Measurements from ENCODE around the gene DIPK2A. TPM values are rescaled to one million over a fixed set of nuclear protein-coding genes. Genes with fewer than 3 reads are reported as not detected.

DIPK2A gene
- total RNA-seq, 6 donors from 2014 or later: 15.7 to 73.6 (median 28.0) TPM

- no peaks in the 10 kb centered on the region for H3K9me3 ChIP-seq
- DNase-seq: no peak
- H3K4me1 ChIP-seq: no peaks in the 10 kb centered on the region
- WGBS, 2 donors: 43 to 46% methylated on average over 3 of the region's 3 CpGs
- H3K4me3 ChIP-seq: no peak overlapping the region
- TF ChIP-seq POLR2AphosphoS5 (IDR thresholded peaks at IDR 0.05) (no peak), POLR2A (IDR thresholded peaks at IDR 0.05) (no peak), EP300 (IDR thresholded peaks at IDR 0.05) (no peak)
- TF ChIP-seq, protein P1, sequence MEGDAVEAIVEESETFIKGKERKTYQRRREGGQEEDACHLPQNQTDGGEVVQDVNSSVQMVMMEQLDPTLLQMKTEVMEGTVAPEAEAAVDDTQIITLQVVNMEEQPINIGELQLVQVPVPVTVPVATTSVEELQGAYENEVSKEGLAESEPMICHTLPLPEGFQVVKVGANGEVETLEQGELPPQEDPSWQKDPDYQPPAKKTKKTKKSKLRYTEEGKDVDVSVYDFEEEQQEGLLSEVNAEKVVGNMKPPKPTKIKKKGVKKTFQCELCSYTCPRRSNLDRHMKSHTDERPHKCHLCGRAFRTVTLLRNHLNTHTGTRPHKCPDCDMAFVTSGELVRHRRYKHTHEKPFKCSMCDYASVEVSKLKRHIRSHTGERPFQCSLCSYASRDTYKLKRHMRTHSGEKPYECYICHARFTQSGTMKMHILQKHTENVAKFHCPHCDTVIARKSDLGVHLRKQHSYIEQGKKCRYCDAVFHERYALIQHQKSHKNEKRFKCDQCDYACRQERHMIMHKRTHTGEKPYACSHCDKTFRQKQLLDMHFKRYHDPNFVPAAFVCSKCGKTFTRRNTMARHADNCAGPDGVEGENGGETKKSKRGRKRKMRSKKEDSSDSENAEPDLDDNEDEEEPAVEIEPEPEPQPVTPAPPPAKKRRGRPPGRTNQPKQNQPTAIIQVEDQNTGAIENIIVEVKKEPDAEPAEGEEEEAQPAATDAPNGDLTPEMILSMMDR (IDR thresholded peaks at IDR 0.05): no peak
- no peaks in the 10 kb centered on the region for H3K36me3 ChIP-seq
- no peaks in the 10 kb centered on the region for H3K27me3 ChIP-seq
- no peak for ATAC-seq (ENCODE audit: low FRiP score in 2 of 2)
- no peak overlapping the region for H3K27ac ChIP-seq
Observed at GRCh38 chr3:143934791-143935190, 36.8 kb upstream of the DIPK2A start.

GRCh38 chr3:143935678-143936077, 35.9 kb upstream of the DIPK2A start:
- Histone ChIP-seq H3K9me3 (no peaks in the 10 kb centered on the region), H3K27ac (no peak overlapping the region)

DNA sequence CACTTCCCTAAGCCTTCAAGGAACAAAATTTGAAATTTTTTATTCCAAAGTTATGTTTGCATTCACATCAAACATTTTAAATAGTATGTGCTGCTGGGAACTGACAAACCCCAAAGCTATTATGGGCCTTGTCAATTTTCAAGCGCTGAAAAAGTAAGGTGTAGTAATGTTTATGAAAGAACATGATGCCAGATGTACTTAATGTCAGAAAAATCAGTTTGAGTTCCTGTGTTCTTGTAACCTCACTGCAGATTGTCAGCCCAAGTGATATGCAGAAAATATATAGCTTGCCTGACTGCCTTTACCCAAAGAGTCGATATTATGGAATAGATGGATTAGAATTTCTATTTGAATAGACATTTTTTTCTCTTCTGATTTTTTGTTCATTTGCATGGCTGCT, 20.8 kb upstream of the DIPK2A start:
- TF ChIP-seq EP300 (IDR thresholded peaks at IDR 0.05) (no peak), POLR2A (IDR thresholded peaks at IDR 0.05) (no peak), POLR2AphosphoS5 (IDR thresholded peaks at IDR 0.05) (no peak)
- TF ChIP-seq, protein P1 (IDR thresholded peaks at IDR 0.05): no peak
- no peaks in the 10 kb centered on the region for H3K36me3 ChIP-seq
- no peaks in the 10 kb centered on the region for H3K9me3 ChIP-seq
- no peak overlapping the region for H3K27ac ChIP-seq
- H3K4me3 ChIP-seq: no peak overlapping the region
- DNase-seq (no peak), ATAC-seq (ENCODE audit: low FRiP score in 2 of 2) (no peak)
- WGBS, 2 donors: 81 to 95% methylated on average over 2 of the region's 2 CpGs
- H3K27me3 ChIP-seq: no peaks in the 10 kb centered on the region
- peaks cover 0 to 3% (median 0%) of the 10 kb centered on the region in 4 donors for H3K4me1 ChIP-seq

More at GRCh38 chr3:143935678-143936077, 35.9 kb upstream of the DIPK2A start:
- Histone ChIP-seq H3K36me3 (no peaks in the 10 kb centered on the region), H3K4me1 (no peaks in the 10 kb centered on the region), H3K27me3 (no peaks in the 10 kb centered on the region), H3K4me3 (no peak overlapping the region)
- 73 to 74% methylated on average over 1 of the region's 1 CpG for WGBS, 2 donors
- TF ChIP-seq EP300 (IDR thresholded peaks at IDR 0.05) (no peak), POLR2A (IDR thresholded peaks at IDR 0.05) (no peak), POLR2AphosphoS5 (IDR thresholded peaks at IDR 0.05) (no peak)
- TF ChIP-seq, protein P1 (IDR thresholded peaks at IDR 0.05): no peak
- ATAC-seq (ENCODE audit: low FRiP score in 2 of 2): no peak
- no peak for DNase-seq

- WGBS, 2 donors: 91 to 97% methylated on average over 1 of the region's 1 CpG
- DNase-seq (no peak), ATAC-seq (ENCODE audit: low FRiP score in 2 of 2) (peak; percentile 46 to 62)
- no peak overlapping the region for H3K27ac ChIP-seq
- peaks cover 0 to 3% (median 0%) of the 10 kb centered on the region in 4 donors for H3K4me1 ChIP-seq
- no peaks in the 10 kb centered on the region for H3K36me3 ChIP-seq
- no peak overlapping the region for H3K4me3 ChIP-seq
- H3K27me3 ChIP-seq: no peaks in the 10 kb centered on the region
- no peak for TF ChIP-seq EP300 (IDR thresholded peaks at IDR 0.05)
- no peak for TF ChIP-seq POLR2A (IDR thresholded peaks at IDR 0.05)
- TF ChIP-seq, protein P1 (IDR thresholded peaks at IDR 0.05): peak; percentile 38 to 65 (median 54)
- no peak for TF ChIP-seq POLR2AphosphoS5 (IDR thresholded peaks at IDR 0.05)
- H3K9me3 ChIP-seq: no peaks in the 10 kb centered on the region
Observed at GRCh38 chr3:143951351-143951971, 20.2 kb upstream of the DIPK2A start.

GRCh38 chr3:143952569-143953072, 19.0 kb upstream of the DIPK2A start:
- no peak for DNase-seq
- TF ChIP-seq EP300 (IDR thresholded peaks at IDR 0.05): no peak
- TF ChIP-seq, protein P1 (IDR thresholded peaks at IDR 0.05): no peak
- TF ChIP-seq POLR2A (IDR thresholded peaks at IDR 0.05): no peak
- TF ChIP-seq POLR2AphosphoS5 (IDR thresholded peaks at IDR 0.05): no peak
- Histone ChIP-seq H3K27ac (no peak overlapping the region), H3K4me1 (peaks cover 0 to 3% (median 0%) of the 10 kb centered on the region in 4 donors), H3K27me3 (no peaks in the 10 kb centered on the region), H3K4me3 (no peak overlapping the region), H3K9me3 (no peaks in the 10 kb centered on the region), H3K36me3 (no peaks in the 10 kb centered on the region)
- WGBS, 2 donors: 84 to 85% methylated on average over 4 of the region's 4 CpGs
- no peak for ATAC-seq (ENCODE audit: low FRiP score in 2 of 2)
